Naive thymus-derived CD4-positive, alpha-beta T cell (primary cell): ENCODE measurements around the gene DRC7. TPM values are rescaled to one million over a fixed set of nuclear protein-coding genes. Genes with fewer than 3 reads are reported as not detected.

ENCODE experiments used
- ATAC-seq: fragments of 150-1000 bp; cut with Tn5 transposase; 2 replicates; pipeline ENCODE4 v1.10.0; 2021; ENCODE audit warnings: mild to moderate bottlenecking, moderate library complexity
- CTCF ChIA-PET: fragments of 350-600 bp; sonication (Branson Sonifier 250); formaldehyde crosslinking; loops from one replicate; lab custom pipeline; 2021; ENCODE audit warnings: antibody characterized with exemption; lab: Charles Lee
- POLR2A ChIA-PET: fragments of 350-600 bp; sonication (Branson Sonifier 250); formaldehyde crosslinking; loops from one replicate; lab custom pipeline; 2021; ENCODE audit warnings: antibody characterized with exemption, inconsistent platforms; lab: Charles Lee
- DNase-seq, 9 donors: peaks; one replicate each; pipeline versions ENCODE4 v3.0.0 to v3.0.0-alpha.2; 2020 to 2022; ENCODE audit warnings: mixed read lengths in 1 of 9
- H3K27ac ChIP-seq: one replicate; pipeline ENCODE4 v1.7.0; 2013; ENCODE audit warnings: mild to moderate bottlenecking, low read depth, low read length, moderate library complexity
- H3K27me3 ChIP-seq, 2 donors: one replicate each; pipeline ENCODE4 v1.7.0; 2013; ENCODE audit warnings: low read length in 2 of 2, mild to moderate bottlenecking in 2 of 2, moderate library complexity in 2 of 2; ENCODE audit not compliant: control insufficient read depth in 2 of 2, insufficient read depth in 2 of 2
- H3K36me3 ChIP-seq, 3 experiments: 1 replicate in 2 of 3; 2 replicates in 1 of 3; pipeline ENCODE4 v1.7.0; 2013; ENCODE audit warnings: low read length in 3 of 3, mild to moderate bottlenecking in 3 of 3, moderate library complexity in 1 of 3; ENCODE audit not compliant: insufficient read depth in 3 of 3, control insufficient read depth in 2 of 3
- H3K4me1 ChIP-seq, 2 donors: one replicate each; pipeline ENCODE4 v1.7.0; 2013; ENCODE audit warnings: low read length in 2 of 2, mild to moderate bottlenecking in 2 of 2, moderate library complexity in 1 of 2; ENCODE audit not compliant: control insufficient read depth in 2 of 2, insufficient read depth in 2 of 2
- H3K4me3 ChIP-seq: 2 replicates; pipeline ENCODE4 v1.7.0; 2013; ENCODE audit warnings: mild to moderate bottlenecking, low read length
- H3K9me3 ChIP-seq, 3 experiments: 1 replicate in 2 of 3; 2 replicates in 1 of 3; pipeline ENCODE4 v1.7.0; 2013; ENCODE audit warnings: low read length in 3 of 3; ENCODE audit not compliant: control insufficient read depth in 2 of 3
- H3K27ac Mint-ChIP-seq, 9 donors: one replicate each; pipeline ENCODE4 v1.8.0; 2020 to 2022; ENCODE audit warnings: mixed read lengths in 9 of 9, mild to moderate bottlenecking in 8 of 9, moderate library complexity in 5 of 9, inconsistent platforms in 2 of 9
- H3K27me3 Mint-ChIP-seq, 5 donors: one replicate each; pipeline ENCODE4 v1.8.0; 2021 to 2022; ENCODE audit warnings: mixed read lengths in 5 of 5, mild to moderate bottlenecking in 1 of 5
- H3K36me3 Mint-ChIP-seq, 5 donors: one replicate each; pipeline ENCODE4 v1.8.0; 2020 to 2022; ENCODE audit warnings: mixed read lengths in 5 of 5, mild to moderate bottlenecking in 3 of 5, inconsistent platforms in 1 of 5
- H3K4me1 Mint-ChIP-seq, 7 donors: one replicate each; pipeline ENCODE4 v1.8.0; 2020 to 2022; ENCODE audit warnings: mixed read lengths in 7 of 7, mild to moderate bottlenecking in 3 of 7, inconsistent platforms in 1 of 7
- H3K4me3 Mint-ChIP-seq, 10 donors: one replicate each; pipeline ENCODE4 v1.8.0; 2020 to 2022; ENCODE audit warnings: mild to moderate bottlenecking in 10 of 10, mixed read lengths in 10 of 10, moderate library complexity in 6 of 10, inconsistent platforms in 2 of 10
- H3K9me3 Mint-ChIP-seq, 11 donors: one replicate each; pipeline ENCODE4 v1.8.0; 2020 to 2022; ENCODE audit warnings: mixed read lengths in 11 of 11, mild to moderate bottlenecking in 4 of 11, inconsistent platforms in 1 of 11, moderate library complexity in 1 of 11
- intact Hi-C, 2 donors: fragments of 100-400 bp; cut with micrococcal nuclease; formaldehyde crosslinking; loops; one replicate each; pipeline ENCODE4 v1.15.1; 2023
- polyA plus RNA-seq, 2 donors: library from polyadenylated mRNA; unstranded; fragments of 300-500 nt; fragmentation: Illumina TruSeq; gene quantifications; one replicate each; pipeline ENCODE4 v1.2.3, GENCODE V29; 2021
- total RNA-seq, 6 experiments: library from RNA in 5 of 6; stranded (reverse) in 5 of 6; gene quantifications; 1 replicate in 5 of 6; 2 replicates in 1 of 6; pipeline ENCODE4 v1.2.3 and lab custom pipeline; 2021 to 2026

Gene DRC7
- total and polyA plus RNA-seq, 7 experiments from 2014 or later = not detected

GRCh38 chr16:57672824-57673223, 21.8 kb upstream of the DRC7 start:
- ChIA-PET CTCF (no interaction called here), POLR2A (no interaction called here)
- peaks cover 0 to 35% (median 0%) of the 10 kb centered on the region in 5 donors for H3K27me3 Mint-ChIP-seq
- no peaks in the 10 kb centered on the region for H3K27me3 ChIP-seq
- H3K4me1 Mint-ChIP-seq = peaks cover 0 to 10% (median 3%) of the 10 kb centered on the region in 7 donors
- H3K36me3 Mint-ChIP-seq = no peaks in the 10 kb centered on the region
- no peaks in the 10 kb centered on the region for H3K36me3 ChIP-seq
- DNase-seq (no peak), ATAC-seq (no peak)
- H3K4me3 Mint-ChIP-seq = no peak overlapping the region
- H3K4me3 ChIP-seq = no peak overlapping the region
- H3K27ac ChIP-seq = no peak overlapping the region
- H3K4me1 ChIP-seq = no peaks in the 10 kb centered on the region
- H3K9me3 ChIP-seq = no peaks in the 10 kb centered on the region
- intact Hi-C loops = no loop called here
- no peaks in the 10 kb centered on the region for H3K9me3 Mint-ChIP-seq
- H3K27ac Mint-ChIP-seq = peak overlapping the region in 1 of 9 donors; percentile 10

DNA sequence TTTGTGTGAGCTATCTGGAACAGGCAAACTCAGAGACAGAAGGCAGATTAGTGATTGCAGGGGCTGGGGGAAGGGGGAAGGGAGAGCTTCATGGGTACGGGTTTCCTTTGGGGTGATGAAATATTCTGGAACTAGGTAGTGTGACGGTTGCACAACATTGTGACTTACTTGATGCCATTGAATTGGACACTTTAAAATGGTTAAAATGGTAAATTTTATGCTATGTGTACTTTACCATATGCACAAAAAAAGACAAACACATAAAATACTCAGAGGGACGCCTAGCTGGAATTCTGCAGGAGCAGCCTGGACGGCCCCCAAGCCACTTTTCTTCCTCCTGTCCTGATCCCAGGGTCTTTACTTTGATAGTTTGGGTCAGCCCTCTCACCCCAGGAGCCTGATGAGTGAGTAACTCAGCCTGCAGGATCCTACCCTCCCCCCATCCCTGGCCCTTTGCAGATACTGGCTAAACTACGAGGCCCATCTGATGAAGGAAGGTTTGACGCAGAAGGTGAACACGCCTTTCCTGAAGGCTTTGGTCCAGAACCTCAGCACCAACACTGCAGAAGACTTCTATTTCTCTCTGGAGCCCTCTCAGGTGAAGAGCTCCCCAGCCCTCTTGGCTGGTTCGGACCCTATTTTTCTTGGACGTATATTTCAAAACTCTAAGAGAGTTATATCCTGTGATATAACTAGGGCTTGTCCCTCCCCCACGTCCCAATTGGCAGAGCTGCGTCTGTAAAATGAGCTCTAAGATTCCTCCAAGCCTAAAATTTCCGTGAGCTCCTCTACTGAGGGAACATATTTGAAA, 18.7 kb upstream of the DRC7 start:
- CTCF ChIA-PET = no interaction called here
- Histone ChIP-seq H3K9me3 (no peaks in the 10 kb centered on the region), H3K36me3 (no peaks in the 10 kb centered on the region), H3K4me3 (no peak overlapping the region), H3K27me3 (no peaks in the 10 kb centered on the region), H3K27ac (no peak overlapping the region), H3K4me1 (no peaks in the 10 kb centered on the region)
- Mint-ChIP-seq H3K4me3 (no peak overlapping the region), H3K27me3 (peaks cover 0 to 28% (median 0%) of the 10 kb centered on the region in 5 donors), H3K27ac (no peak overlapping the region), H3K36me3 (no peaks in the 10 kb centered on the region), H3K9me3 (no peaks in the 10 kb centered on the region), H3K4me1 (peaks cover 0 to 8% (median 0%) of the 10 kb centered on the region in 7 donors)
- intact Hi-C loops = no loop called here
- POLR2A ChIA-PET = no interaction called here
- no peak for DNase-seq
- ATAC-seq = no peak

DNA sequence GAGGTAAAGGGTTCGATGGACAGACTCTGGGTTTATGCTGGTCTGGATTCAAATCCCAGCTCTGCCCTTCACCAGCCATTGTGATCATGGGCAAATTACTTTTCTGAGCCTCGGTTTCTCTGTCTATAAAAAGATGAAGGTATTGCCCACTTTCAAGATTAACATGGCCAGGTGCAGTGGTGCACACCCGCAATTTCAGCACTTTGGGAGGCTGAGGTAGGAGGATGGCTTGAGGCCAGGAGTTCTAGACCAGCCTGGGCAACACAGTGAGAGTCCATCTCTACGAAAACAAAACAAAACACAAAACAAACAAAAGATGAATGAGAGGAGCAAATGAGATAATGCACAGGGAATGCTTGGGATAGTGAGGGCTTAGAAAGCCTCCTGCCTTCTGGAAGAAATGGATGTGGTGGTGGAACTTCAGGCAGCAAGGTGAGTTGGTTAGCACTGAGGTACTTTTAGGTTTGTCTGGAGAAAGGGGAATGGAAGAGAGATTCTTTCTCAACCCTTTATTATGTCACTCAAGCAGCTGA, 18.0 kb upstream of the DRC7 start:
- intact Hi-C loops = no loop called here
- Histone ChIP-seq H3K4me1 (no peaks in the 10 kb centered on the region), H3K27ac (no peak overlapping the region), H3K4me3 (no peak overlapping the region), H3K27me3 (no peaks in the 10 kb centered on the region), H3K9me3 (no peaks in the 10 kb centered on the region), H3K36me3 (no peaks in the 10 kb centered on the region)
- H3K27me3 Mint-ChIP-seq = peaks cover 0 to 24% (median 0%) of the 10 kb centered on the region in 5 donors
- no peaks in the 10 kb centered on the region for H3K36me3 Mint-ChIP-seq
- CTCF ChIA-PET = no interaction called here
- no peak for ATAC-seq
- no peak for DNase-seq
- H3K9me3 Mint-ChIP-seq = no peaks in the 10 kb centered on the region
- H3K4me3 Mint-ChIP-seq = no peak overlapping the region
- H3K4me1 Mint-ChIP-seq = peaks cover 0 to 8% (median 0%) of the 10 kb centered on the region in 7 donors
- POLR2A ChIA-PET = no interaction called here
- H3K27ac Mint-ChIP-seq = peak overlapping the region in 1 of 9 donors; percentile 34

DNA sequence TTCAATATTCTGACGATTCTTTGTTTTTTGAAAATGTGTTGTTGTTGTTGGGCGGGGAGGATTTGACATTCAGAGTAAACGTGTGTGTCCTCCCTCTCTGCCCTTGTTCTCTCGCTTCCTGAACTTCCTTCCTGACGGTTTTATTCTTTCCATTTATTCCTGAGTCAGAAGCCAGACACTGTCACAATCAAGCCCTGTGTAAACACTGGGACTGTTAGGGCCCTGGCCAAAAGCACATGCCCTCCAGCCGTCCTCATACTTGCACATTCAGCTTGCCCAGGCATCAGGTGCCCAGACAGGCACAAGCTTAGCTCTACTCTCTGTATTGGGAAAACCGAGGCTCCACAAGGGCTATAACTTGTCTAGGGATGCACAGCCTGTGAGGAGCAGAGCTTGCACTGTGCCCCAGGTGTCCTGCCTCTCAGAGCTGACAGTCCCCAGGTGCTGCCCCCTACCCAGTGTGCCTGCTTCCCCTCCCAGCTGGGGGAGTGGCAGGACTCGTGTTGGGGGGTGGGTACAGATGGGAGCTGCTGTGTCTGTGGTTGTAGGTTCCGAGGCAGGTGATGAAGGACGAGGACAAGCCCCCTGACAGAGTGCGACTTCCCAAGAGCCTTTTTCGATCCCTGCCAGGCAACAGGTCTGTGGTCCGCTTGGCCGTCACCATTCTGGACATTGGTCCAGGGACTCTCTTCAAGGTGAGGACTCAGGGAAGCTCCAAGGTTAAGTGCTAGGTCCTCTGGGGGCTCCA, 16.8 kb upstream of the DRC7 start:
- no peaks in the 10 kb centered on the region for H3K9me3 ChIP-seq
- Mint-ChIP-seq H3K36me3 (no peaks in the 10 kb centered on the region), H3K4me3 (no peak overlapping the region), H3K27me3 (peaks cover 0 to 19% (median 0%) of the 10 kb centered on the region in 5 donors), H3K4me1 (peaks cover 0 to 8% (median 0%) of the 10 kb centered on the region in 7 donors), H3K27ac (no peak overlapping the region), H3K9me3 (no peaks in the 10 kb centered on the region)
- intact Hi-C loops = no loop called here
- DNase-seq (no peak), ATAC-seq (no peak)
- H3K4me3 ChIP-seq = no peak overlapping the region
- H3K4me1 ChIP-seq = no peaks in the 10 kb centered on the region
- ChIA-PET CTCF (interaction anchor here (1.3 kb wide), 1 partner anchor 30 kb away, joined by 3 read pairs; no protein-coding TSS in a partner anchor), POLR2A (interaction anchor here (1.1 kb wide), 1 partner anchor 30 kb away, joined by 3 read pairs; no protein-coding TSS in a partner anchor)
- H3K36me3 ChIP-seq = no peaks in the 10 kb centered on the region
- no peak overlapping the region for H3K27ac ChIP-seq
- H3K27me3 ChIP-seq = no peaks in the 10 kb centered on the region

DNA sequence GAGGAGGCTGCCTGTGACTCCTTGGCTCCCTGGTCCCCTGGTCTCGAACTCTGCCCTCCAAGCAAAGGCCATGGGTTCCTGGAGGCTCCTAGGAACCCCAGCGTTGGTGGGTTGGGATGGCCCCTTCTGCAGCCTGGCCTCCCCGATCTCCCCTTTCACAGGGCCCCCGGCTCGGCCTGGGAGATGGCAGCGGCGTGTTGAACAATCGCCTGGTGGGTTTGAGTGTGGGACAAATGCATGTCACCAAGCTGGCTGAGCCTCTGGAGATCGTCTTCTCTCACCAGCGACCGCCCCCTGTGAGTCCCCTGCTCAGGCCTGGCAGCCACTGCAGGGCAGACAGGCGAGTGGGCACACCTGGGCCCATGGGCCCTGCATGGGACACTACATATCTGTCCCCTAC, 15.6 kb upstream of the DRC7 start:
- H3K9me3 Mint-ChIP-seq = no peaks in the 10 kb centered on the region
- no peak overlapping the region for H3K4me3 ChIP-seq
- no peaks in the 10 kb centered on the region for H3K4me1 ChIP-seq
- H3K36me3 ChIP-seq = no peaks in the 10 kb centered on the region
- H3K4me3 Mint-ChIP-seq = no peak overlapping the region
- H3K27ac ChIP-seq = no peak overlapping the region
- intact Hi-C loops = no loop called here
- ChIA-PET POLR2A (interaction anchor here (1.1 kb wide), 1 partner anchor 32 kb away, joined by 3 read pairs; no protein-coding TSS in a partner anchor), CTCF (interaction anchor here (1.3 kb wide), 1 partner anchor 31 kb away, joined by 3 read pairs; no protein-coding TSS in a partner anchor)
- no peaks in the 10 kb centered on the region for H3K9me3 ChIP-seq
- no peak overlapping the region for H3K27ac Mint-ChIP-seq
- no peaks in the 10 kb centered on the region for H3K36me3 Mint-ChIP-seq
- ATAC-seq (no peak), DNase-seq (no peak)
- H3K27me3 ChIP-seq = no peaks in the 10 kb centered on the region
- H3K27me3 Mint-ChIP-seq = peaks cover 0 to 8% (median 0%) of the 10 kb centered on the region in 5 donors
- peaks cover 0 to 8% (median 0%) of the 10 kb centered on the region in 7 donors for H3K4me1 Mint-ChIP-seq

DNA sequence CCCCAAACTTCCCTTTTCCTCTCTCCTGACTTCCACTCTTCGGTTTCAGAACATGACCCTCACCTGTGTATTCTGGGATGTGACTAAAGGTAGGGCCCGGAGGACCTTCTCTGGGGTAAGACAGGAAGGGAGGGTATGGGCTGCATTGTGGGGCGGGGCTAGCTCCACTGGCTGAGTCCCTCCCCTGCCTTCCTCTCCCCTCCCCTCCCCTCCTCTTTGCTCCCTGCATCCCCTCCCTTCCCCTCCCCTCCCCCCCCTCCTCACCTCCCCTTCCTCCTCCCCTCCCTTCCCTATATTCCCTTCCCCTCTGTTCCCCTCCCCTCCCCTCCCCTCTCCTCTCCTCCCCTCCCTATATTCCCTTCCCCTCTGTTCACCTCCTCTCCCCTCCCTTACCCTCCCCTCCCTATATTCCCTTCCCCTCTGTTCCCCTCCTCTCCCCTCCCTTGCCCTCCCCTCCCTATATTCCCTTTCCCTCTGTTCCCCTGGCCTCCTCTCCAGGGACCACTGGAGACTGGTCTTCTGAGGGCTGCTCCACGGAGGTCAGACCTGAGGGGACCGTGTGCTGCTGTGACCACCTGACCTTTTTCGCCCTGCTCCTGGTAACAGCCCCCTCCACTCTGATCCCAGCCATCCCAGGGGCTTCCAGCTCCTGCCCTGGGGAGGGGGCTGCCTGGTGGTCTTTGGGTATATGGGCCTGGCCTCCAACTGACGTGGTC, 14.7 kb upstream of the DRC7 start:
- no peaks in the 10 kb centered on the region for H3K36me3 Mint-ChIP-seq
- ChIA-PET CTCF (no interaction called here), POLR2A (no interaction called here)

More for the DNA sequence above, 14.7 kb upstream of the DRC7 start:
- H3K27me3 ChIP-seq = no peaks in the 10 kb centered on the region
- no peak overlapping the region for H3K4me3 ChIP-seq
- intact Hi-C loops = no loop called here
- Mint-ChIP-seq H3K4me1 (peaks cover 0 to 8% (median 0%) of the 10 kb centered on the region in 7 donors), H3K27me3 (peaks cover 0 to 7% (median 0%) of the 10 kb centered on the region in 5 donors), H3K27ac (no peak overlapping the region), H3K4me3 (no peak overlapping the region), H3K9me3 (no peaks in the 10 kb centered on the region)
- H3K36me3 ChIP-seq = no peaks in the 10 kb centered on the region
- no peak overlapping the region for H3K27ac ChIP-seq
- ATAC-seq (no peak), DNase-seq (no peak)
- no peaks in the 10 kb centered on the region for H3K9me3 ChIP-seq
- H3K4me1 ChIP-seq = no peaks in the 10 kb centered on the region
